GM21367 (cell line): ENCODE data around the gene CDC42BPG.
"Not testable (repeated sequence)": the region's sequence is repeated elsewhere in the genome, so short reads cannot be mapped to it uniquely, and the experiment has no call there.

Source experiments
- ATAC-seq: cut with Tn5 transposase; IDR thresholded peaks from one replicate; pipeline ENCODE4 v1.9.1; 2021; ENCODE audit not compliant: unreplicated experiment

CDC42BPG gene

GRCh38 chr11:64852804-64853509 lies 8.5 kb upstream of the CDC42BPG start:
- no peak for ATAC-seq

- no peak for ATAC-seq
Observed at GRCh38 chr11:64851831-64852351, 7.4 kb upstream of the CDC42BPG start.

GRCh38 chr11:64850979-64851567 lies 6.6 kb upstream of the CDC42BPG start:
- peak; percentile 55 for ATAC-seq

DNA sequence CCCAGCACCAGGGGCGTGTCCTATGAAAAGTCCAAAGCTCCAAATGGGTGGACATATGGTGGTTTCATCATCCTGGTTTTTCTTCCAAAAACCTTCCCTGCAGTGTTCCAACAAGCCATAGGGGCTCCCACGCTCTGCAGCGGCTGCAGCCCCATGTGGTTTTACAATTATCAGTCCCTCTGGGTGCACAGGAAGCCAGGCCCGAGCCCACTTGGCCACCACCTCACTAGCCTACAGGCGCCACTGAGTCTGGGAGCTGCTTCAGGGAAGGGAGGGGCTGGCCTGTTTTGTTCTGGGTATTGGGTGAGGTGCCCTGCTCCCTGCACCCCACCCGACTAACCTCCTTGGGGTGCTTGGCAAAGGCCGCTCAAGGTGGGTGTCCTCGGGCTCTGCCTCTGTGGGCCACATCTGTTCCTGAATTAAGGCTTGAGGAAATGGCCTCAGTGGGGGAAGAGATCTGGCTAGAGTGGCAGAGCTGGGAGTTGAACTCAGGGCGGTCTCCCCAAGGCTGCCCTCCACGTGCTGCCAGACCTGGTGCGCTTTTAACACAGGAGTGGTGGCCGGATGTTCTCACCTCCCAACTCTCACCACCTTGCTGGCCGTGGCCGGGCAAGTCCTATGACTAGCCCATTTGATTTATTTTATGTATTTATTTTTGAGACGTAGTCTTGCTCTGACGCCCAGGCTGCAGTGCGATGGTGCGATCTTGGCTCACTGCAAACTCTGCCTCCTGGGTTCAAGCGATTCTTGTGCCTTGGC lies 5.3 kb upstream of the CDC42BPG start:
- ATAC-seq: no peak

DNA sequence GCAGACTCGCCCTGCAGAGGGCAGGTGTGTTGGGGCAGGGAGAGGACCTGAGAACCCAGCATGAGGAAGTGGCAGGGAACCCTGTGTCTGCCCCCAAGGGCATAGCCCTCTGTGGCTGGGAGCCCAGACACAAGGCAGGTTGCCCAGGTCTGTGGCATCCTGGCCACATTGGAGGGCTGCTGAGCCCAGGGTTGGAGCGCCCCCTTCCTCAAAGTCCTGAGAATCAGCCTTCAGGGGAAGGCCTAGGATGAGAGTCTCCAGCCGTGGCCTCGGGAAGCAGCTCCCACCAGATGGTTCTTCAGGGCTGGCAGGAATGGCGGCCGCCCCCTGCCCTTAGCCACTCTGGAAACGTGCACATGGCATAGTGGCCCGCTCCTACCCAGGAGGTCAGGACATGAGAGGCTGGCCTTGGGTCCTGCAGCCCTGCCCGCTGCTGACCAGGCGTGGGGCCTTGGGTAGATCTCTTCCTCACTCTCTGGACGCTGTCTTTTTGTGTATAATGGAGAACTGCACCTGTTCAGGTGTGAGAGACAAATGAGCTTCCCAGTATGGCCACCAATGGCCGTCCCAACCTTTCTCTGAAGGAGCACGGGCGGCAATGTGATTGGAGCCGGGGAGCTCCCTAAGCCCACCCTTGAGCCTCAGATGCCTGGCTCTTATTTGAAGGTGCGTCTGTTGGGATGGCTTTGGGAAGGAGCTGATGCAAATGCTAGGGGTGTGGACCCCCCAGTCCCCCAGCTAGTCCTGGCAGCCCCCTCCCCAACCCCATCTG lies 4.6 kb upstream of the CDC42BPG start:
- ATAC-seq: no peak

GRCh38 chr11:64848214-64848825 lies 3.9 kb upstream of the CDC42BPG start:
- ATAC-seq: no peak

GRCh38 chr11:64846998-64847666 lies 2.7 kb upstream of the CDC42BPG start:
- ATAC-seq: no peak

- ATAC-seq: not testable (repeated sequence)
Observed at GRCh38 chr11:64845776-64846129, 1.3 kb upstream of the CDC42BPG start.

- no peak for ATAC-seq
Observed at GRCh38 chr11:64845129-64845775, 799 bp upstream of the CDC42BPG start.

DNA sequence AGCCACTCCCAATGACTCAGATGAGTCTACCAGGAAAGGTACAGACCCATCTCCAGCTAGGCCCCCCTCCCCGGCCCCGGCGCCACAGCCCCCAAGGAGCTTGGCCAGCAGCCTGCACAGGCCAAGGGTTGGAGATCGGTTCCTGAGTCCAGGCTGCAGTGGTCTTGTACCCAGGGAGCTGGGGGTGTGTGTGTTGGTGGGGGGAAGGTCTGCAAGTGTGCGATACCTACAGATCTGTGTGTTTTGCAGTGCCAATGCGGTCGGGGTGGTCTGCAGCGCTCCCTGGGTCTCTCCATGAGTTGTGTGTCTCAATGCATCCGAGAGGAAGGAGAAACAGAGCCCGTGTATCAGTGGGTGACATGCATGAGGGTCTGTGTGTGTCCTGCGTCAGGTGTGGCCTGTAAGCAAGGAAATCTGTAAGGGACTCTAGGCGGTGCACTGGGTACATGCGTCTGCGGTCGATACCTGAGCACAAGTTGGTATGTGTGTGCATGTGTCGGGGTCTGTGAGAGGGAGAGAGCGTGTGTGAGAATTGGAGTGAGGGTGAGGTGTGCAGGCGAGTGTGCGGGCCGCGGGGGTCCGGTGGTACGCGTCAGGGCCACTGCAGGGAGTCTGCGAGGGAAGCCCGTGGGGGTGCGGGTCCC lies 645 bp downstream of the CDC42BPG start:
- ATAC-seq: no peak

GRCh38 chr11:64842851-64843685 lies 1.4 kb downstream of the CDC42BPG start:
- no peak for ATAC-seq

- no peak for ATAC-seq
Observed at GRCh38 chr11:64842366-64842759, 2.1 kb downstream of the CDC42BPG start.

- no peak for ATAC-seq
Observed at GRCh38 chr11:64841592-64842365, 2.7 kb downstream of the CDC42BPG start.

DNA sequence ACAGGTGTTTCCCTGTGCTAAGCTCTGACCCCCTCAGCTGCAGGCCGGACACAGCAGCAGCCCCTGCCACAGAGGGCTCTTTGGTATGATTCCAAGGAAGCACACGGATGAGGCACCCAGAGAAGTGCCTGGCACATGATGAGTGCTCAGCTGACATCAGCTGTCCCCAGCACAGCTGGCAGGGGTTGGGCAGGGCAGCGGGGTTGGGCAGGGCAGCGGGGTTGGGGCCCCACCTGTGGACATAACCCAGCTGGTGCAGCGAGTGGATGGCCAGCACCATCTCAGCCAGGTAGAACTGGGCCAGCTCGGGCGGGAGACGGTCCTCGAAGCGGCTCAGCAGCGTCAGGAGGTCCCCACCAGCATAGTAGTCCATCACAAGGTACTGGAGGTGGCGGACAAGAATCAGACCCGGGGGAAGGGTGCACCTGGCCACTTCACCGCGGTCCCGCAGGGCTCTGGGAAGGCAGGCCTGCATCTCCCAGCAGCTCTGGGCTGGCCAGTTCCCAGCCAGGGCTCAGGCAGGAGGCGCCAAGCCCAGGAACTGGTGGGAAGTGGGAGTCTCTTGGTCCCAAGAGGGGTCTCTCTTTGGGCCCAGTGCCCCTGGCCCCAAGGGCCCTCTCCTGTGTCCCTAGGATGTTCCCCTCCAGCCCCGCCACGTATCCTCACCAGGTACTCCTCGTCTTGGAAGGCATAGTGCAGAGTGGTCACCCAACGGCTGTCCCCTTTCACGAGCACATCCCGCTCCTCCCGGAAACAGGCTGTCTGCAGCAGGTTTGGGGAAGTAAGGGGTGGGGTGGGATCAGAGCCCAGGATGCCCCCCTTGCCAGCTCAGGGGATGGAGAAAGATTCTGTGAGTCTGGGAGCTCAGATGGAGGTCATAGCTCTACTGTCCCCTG lies 4.3 kb downstream of the CDC42BPG start:
- ATAC-seq: no peak

DNA sequence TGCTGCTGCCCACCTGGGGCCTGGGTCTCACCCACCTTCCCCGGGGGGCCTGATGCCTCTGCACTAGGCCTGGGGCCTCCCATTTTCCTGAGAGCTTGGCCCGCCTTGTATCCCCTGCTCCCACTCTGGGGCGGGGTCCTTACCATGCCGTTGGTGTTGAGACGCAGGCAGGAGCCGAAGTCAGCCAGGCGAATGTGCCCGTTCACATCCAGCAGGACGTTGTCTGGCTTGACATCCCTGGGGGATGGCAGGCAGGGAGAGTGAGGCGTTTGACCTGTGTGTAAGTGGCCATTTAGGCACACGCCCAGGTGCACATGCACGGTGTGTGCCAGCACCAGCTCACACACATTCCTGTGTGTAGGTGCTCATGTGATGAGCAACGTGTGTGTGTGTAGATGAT lies 5.1 kb downstream of the CDC42BPG start:
- ATAC-seq: no peak

GRCh38 chr11:64838600-64839334 lies 5.7 kb downstream of the CDC42BPG start:
- ATAC-seq: no peak
